SIG-M5 treated with dmso at 0.1 percent for 504 hours (cell line): Measurements from ENCODE around the gene NSMCE4A.
"Not testable (repeated sequence)": the region's sequence is repeated elsewhere in the genome, so short reads cannot be mapped to it uniquely, and the experiment has no call there.

ENCODE experiments used
- DNase-seq: peaks from one replicate; lab custom pipeline; 2025; ENCODE audit not compliant: unreplicated experiment; lab: John Stamatoyannopoulos, UW

The NSMCE4A gene

DNA sequence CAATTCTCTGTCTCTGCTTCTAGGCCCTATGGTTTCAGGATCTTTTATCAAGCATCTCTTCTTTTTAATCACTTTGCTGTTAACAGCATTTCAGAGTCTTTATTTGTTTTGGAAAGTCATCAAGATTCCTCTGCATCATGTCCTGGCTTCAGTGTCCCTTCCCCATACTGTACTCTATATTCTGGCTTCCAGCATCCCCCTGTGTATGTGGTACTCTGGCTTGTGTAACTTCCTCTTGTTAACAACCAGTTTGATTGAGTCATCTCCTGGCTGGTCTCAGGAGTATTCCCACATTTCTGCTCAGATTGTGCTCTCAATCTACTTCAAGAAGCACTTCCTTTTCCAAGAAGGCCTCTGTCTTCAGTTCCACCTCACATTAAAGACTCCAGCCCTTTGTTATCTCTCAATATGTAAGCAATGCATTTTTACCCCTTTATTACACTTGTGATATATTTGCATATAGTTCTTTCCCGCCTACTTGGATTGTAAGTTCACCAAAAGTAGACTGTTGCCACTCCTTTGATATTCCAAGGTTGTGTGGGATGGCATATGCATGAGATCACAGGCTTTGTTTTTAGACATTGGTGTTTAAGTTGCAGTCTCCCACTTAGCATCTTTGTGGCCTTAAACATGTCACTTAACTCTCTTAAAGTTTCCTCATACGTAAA is 32.1 kb downstream of the NSMCE4A start:
- peak; percentile 82 for DNase-seq

DNA sequence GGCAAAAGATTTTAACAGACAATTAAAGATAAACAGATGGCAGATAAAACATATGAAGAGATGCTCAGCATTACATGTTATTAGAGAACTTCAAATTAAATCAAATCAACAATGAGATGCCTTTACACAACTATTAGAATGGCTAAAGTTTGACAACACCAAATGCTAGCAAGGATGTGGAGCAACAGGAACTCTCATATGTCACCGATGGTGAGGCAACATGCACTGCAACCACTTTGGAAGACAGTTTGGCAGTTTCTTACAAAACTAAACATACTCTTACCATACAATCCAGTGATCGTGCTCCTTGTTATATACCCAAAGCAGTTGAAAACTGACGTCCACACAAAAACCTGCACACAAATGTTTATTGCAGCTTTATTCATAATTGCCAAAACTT is 33.5 kb downstream of the NSMCE4A start:
- DNase-seq: no peak

DNA sequence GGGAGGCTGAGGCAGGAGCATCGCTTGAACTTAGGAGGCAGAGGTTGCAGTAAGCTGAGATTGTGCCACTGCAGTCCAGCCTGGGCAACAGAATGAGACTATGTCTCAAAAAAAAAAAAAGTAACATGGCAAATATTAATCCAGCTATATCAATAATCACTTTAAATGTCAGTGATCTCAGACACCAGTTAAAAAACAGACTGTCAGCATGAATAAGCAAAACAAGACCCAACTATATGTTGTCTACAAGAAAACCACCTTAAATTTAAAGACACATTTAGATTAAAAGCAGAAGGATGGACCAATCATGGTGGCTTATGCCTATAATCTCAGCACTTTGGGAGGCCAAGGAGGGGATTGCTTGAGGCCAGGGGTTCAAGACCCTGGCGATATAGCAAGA is 38.7 kb downstream of the NSMCE4A start:
- no peak for DNase-seq

DNA sequence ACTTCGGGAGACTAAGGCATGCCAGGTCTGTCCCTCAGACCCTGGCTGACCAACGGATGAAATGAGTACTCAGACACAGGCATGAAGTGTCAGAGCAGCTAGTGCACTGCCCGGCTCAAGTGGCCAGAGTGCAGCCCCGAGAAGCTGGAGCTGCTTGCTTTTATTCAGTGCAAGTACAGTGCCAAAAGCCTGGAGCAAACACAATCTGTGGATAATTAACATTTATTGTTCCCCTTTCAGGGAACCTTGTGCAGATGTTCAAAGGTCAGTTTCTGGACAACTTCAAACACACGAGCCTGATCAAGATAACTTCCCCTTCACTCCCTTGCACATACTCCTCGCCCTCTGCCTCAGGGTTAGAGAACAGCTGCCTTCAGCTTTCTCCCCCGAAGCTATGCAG is 39.3 kb downstream of the NSMCE4A start:
- peak; percentile 34 for DNase-seq

DNA sequence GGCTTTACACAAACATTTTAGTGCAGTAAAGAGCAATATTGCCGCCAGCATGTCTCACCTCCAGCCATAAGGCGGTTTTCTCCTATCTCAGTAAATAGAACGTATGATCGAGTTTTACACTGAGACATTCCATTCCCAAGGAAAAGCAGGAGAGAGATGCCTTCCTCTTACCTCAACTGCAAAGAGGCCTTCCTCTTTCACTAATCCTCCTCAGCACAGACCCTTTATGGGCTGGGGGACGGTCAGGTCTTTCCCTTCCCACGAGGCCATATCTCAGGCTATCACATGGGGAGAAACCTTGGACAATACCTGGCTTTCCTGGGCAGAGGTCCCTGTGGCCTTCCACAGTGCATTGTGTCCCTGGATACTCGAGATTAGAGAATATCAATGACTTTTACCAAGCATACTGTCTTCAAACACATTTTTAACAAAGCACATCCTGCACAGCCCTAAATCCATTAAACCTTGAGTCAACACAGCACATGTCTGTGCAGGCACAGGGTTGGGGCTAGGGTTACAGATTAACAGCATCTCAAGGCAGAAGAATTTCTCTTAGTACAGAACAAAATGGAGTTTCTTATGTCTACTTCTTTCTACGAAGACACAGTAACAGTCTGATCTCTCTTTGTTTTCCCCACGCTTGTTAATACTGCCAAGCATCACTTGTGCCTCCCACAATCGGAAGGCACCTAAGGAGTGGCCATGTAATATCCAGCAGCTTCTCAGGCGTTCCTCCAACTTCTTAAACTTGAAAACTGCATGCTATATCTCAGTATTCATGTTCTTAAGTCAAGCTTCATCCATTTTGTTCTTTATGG is 44.5 kb downstream of the NSMCE4A start:
- DNase-seq: not testable (repeated sequence)

DNA sequence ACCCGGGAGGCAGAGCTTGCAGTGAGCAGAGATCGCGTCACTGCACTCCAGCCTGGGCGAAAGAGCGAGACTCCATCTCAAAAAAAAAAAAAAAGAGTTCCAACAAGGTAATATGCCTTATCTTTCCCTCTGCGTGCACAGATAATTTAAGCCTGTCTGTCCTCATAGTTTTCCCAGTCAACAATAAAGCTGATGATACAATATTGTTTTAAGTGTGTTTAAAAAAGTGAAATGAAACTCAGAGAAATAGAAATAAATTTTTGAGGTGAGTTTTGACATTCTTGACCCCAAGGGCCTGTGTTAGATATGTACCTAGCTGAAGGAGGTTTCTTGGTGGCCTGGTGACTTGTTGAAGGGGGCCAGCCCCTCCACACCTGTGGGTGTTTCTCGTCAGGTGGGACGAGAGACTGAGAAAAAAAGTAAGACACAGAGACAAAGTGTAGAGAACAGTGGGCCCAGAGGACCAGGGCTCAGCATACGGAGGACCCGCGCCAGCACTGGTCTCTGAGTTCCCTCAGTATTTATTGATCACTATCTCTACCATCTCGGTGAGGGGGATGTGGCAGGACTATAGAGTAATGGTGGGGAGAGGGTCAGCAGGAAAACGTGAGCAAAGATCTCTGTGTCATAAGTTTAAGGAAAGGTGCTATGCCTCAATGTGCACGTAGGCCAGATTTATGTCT is 45.3 kb downstream of the NSMCE4A start:
- not testable (repeated sequence) for DNase-seq

DNA sequence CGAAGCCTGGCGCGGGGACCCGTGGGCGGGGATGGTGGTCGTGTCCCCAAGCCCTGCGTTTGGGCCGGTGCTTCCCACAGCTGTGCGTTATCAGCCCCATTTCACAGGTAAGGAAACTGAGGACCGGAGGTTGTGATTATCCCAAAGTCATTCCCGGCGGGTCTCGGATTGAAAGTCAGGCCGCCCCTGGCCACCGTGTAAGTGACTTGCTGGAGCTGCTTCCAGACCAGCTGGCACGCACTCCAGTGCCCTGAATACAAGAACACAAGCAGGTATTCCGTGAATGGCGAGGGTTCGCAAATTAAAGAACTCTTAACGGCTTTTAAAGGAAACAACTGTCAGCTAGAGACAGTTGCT is 46.5 kb downstream of the NSMCE4A start:
- no peak for DNase-seq

DNA sequence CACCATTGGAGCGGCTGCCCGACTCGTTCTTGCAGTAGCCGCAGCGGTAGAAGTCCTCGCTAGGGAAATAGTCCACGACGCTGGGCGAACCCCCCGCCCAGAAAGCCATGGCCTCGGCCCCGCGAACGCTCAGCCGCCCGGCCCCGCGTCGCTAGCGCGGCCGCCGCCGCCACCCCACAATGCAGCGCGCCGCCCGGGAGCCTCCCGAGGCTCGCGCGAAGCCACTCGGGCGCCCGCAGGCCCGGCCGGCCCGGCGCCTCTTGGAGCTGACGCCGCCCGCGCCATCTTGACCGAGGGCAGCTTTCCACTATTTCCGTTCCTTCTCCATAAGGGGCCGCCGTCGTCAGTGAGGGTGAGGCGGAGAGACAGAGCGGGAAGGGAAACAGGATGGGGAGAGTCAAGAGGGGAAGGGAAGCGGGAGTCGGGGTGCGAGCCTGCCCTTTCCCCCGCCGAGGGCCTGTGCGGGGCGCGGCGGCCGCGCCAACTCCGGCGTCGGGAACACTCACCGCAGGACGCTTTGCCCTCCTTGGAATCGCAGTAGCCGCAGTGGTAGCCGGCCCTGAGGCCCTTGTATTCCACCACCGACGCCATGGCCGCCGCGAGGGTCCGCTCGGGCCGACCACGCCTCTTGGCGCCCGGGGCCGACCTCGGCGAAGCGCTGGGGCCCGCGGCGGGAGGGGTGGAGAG is 47.0 kb downstream of the NSMCE4A start, which contains the start of gene ATE1:
ATE1 (minus strand) TSS at position 191 of the 687 bp plus-strand sequence; CDS start at position 109, 82 bp downstream.
- DNase-seq: peak; percentile 85

DNA sequence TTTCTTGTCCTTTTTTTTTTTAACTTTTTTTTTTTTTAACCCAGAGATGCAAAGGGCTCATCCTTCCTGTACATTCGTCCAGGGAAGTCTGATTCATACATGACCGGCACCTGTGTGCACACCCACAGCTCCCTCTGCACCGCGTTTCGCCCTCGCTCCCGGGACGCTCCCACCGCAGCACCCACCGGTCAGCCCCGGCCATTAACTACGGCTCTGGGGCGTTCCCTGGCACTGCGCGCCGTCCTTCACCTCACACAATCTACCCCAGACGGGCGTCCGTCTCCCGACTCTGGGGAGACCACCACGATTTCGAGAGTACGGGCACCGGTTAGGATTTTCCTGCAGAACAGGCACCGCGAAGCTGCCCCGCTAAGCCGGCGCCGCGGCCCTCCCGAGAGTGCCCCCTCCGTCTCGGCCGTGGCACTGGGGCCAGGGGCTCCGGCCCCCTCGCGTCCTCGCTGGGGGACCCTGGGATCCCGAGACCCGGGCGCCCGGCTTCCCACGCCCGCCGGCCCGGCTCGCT is 47.6 kb downstream of the NSMCE4A start:
- DNase-seq: peak; percentile 18

DNA sequence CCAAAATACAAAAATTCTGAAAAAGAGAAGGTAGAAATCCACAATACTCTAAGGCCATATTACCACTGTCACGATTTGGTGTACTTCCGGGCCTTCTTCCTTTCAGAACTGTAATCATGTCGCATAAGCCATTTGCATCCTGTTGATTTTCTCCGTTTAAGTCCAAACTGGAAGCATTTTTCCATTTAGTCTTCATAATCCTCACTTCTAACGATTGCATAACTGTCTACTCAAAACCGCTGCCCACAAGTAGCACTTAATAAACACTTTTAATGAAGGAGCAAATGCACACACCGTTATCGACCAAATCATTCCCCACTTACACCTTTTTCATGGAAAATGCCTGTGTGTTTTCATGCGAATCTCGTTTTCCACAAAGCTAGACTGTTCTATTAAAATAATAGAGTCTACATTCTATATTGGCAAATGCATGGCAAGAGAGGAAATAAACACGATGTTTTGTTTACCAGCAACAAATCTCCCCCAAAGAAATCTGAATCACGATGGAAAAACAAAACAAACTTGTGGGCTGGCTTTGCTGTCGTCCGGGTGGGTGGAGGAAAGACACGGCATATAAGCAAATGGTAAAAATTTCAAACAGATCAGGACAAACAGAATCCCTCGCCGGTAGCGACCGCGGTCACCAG is 48.2 kb downstream of the NSMCE4A start:
- peak; percentile 22 for DNase-seq

DNA sequence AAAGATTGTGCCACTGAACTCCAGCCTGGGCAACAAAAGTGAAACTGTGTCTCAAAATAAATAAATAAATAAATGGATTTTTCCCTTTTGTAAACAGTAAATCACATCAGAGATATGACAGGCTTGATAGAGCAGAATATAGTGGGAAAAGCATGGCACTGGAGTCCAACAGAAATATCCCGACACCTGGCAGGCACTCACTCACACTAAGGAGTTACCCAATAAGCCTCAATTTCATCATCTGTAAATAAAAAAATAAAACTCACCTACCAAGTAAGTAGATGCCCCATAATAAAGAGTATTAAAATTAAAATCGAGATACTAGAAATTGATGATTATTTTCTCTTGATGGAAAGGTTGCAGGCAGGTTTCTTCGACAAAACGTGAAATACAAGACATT is 48.9 kb downstream of the NSMCE4A start:
- DNase-seq: no peak

DNA sequence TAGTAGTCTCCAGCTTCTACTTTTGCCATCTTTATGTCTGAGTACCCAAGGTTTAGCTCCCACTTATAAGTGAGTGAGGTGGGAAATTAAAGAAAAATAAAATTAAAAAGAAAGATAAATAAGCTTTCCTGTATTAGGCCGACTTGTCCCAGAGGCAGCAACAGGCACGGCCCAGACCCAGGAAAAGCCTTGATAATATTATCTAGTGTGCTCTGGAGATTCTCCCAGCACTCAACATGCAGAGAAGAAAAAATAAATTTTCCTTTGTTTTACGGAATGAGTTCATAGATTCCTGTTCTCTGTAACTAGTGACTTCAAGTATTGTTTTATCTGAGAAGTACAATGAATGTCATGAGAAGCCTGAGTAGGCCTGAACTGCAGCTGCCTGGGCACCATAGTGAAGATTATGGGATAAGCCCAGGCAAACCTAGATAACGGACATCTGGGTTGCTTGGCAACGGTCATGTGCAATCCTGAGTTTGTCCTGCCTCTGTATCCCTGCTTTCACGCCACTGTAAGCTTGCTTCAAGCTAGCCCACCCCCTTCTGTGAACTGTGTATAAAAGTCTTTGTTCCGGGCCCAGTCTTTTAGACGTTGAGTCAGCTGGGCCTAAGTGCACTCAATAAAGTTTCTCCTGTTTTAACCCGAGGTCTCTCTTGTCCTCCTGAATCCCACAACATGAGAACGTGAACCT is 53.6 kb downstream of the NSMCE4A start:
- DNase-seq: no peak

DNA sequence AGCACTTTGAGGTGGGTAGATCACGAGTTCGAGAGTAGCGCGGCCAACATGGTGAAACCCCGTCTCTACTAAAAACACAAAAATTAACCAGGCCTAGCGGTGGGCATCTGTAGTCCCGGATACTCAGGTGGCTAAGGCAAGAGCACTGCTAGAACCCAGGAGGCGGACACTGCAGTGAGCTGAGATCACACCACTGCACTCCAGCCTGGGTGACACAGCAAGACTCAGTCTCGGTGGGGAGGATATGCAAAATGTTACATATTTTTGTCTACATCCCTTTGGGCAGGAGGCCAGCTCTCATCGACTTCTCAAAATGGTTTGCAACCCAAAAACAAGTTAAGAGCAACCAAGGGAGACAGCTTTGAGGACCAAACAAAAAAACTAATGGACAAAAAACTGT is 55.4 kb downstream of the NSMCE4A start:
- no peak for DNase-seq

DNA sequence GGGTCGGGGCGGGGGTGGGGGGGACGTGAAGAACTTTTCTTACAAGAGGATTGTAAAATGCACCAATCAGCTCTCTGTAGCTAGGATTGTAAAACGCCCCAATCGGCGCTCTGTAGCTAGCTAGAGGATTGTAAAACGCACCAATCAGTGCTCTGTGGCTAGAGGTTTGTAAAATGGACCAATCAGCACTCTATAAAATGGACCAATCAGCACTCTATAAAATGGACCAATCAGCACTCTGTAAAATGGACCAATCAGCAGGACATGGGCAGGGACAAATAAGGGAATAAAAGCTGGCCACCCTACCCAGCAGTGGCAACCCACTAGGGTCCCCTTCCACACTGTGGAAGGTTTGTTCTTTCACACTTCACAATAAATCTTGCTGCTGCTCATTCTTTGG is 56.2 kb downstream of the NSMCE4A start:
- DNase-seq: not testable (repeated sequence)

DNA sequence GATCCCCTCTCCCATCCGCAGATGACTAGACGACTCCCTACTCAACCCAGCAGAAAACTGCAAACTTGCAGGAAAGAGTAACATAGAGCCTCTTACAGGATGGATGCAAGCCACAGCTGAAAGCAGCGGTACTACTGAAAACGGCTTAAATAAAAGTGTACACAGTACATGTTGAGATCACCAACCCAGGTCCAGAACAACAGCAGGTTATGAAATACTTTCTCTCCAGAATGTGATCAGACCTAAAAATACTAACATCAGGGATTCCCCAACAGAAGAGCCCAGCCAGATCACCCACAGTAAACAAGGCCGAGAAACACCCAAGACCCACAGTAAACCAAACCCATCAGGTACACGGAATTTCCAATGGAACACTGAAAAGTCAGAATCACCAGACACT is 60.4 kb downstream of the NSMCE4A start:
- no peak for DNase-seq

DNA sequence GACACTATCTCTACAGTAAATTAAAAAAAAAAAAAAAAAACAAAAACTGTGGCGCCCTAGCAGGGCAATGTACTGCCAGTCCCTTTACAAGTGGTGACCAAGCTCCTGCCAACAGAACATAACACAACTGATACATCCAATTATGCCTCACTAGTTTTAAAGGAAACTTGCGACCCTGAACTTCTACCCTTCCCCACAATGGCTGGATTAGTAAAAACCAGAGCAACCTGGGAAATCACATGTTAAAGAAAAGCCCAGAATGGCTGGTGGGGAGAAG is 63.7 kb downstream of the NSMCE4A start:
- DNase-seq: no peak

DNA sequence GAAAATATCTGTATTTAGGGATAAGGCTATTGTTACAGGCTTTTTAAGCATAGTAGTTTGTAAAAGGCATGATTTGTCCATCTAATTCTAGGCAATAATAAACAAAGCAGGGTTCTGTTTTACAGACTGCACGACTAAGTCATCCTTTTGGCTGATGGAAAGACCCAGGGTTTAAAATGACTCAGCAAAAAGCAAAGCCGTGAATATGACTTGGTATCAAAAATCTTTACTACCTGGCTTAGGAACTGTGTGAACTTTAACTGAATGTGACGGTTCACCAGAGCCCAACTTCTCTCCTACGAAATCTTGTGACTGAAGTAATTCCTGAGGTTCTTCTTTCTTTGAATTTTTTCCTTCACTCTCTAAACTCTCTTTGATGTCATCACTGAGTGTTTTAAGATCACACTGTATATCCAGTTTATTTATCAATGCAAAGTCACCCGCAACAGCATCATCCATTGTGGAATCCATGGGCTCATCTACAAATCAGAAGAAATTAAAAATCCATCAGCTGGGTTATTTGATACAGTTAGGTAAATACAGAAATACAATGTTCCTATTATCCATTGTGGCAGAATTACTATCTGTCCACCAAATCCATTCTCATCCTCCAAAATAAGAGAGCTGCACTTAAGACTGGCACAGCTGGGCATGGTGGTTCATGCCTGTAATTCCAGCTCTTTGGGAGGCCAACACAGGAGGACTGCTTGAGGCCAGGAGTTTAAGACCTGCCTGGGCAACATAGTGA is 64.2 kb downstream of the NSMCE4A start:
- DNase-seq: no peak
